Liver (tissue), 9 donors: ENCODE measurements around the gene TSSK2. TPM values are rescaled to one million over a fixed set of nuclear protein-coding genes. Genes with fewer than 3 reads are reported as not detected.

Experiments used
- DNase-seq: peaks from one replicate; pipeline ENCODE4 v3.0.0-alpha.2; 2017; ENCODE audit warnings: low spot score
- H3K27ac ChIP-seq, 2 donors: one replicate each; pipeline ENCODE4 v1.7.0; 2013; ENCODE audit warnings: inconsistent platforms in 2 of 2, low read length in 2 of 2, control low read depth in 1 of 2, low read depth in 1 of 2, mild to moderate bottlenecking in 1 of 2
- H3K27me3 ChIP-seq, 4 donors: one replicate each; pipeline versions ENCODE4 v1.6.1 to v1.7.0; 2013; ENCODE audit warnings: low read length in 3 of 4, inconsistent platforms in 1 of 4, mild to moderate bottlenecking in 1 of 4, moderate library complexity in 1 of 4; ENCODE audit not compliant: control insufficient read depth in 4 of 4, insufficient read depth in 4 of 4
- H3K36me3 ChIP-seq, 4 donors: one replicate each; pipeline versions ENCODE4 v1.6.1 to v1.7.0; 2013; ENCODE audit warnings: low read length in 3 of 4, mild to moderate bottlenecking in 3 of 4, low read depth in 1 of 4, moderate library complexity in 1 of 4; ENCODE audit not compliant: control insufficient read depth in 4 of 4, insufficient read depth in 3 of 4
- H3K4me1 ChIP-seq, 4 donors: one replicate each; pipeline versions ENCODE4 v1.6.1 to v1.7.0; 2013; ENCODE audit warnings: low read length in 3 of 4, mild to moderate bottlenecking in 3 of 4, moderate library complexity in 1 of 4; ENCODE audit not compliant: control insufficient read depth in 4 of 4, insufficient read depth in 4 of 4
- H3K4me3 ChIP-seq, 3 donors: one replicate each; pipeline versions ENCODE4 v1.6.1 to v1.7.0; 2013; ENCODE audit warnings: low read length in 3 of 3, control low read depth in 1 of 3, low read depth in 1 of 3, mild to moderate bottlenecking in 1 of 3
- H3K9ac ChIP-seq, 2 donors: one replicate each; pipeline ENCODE4 v1.7.0; 2013; ENCODE audit warnings: low read length in 2 of 2, mild to moderate bottlenecking in 2 of 2, moderate library complexity in 2 of 2, control low read depth in 1 of 2, low read depth in 1 of 2
- H3K9me3 ChIP-seq, 4 donors: one replicate each; pipeline versions ENCODE4 v1.6.1 to v1.7.0; 2013; ENCODE audit warnings: low read length in 3 of 4; ENCODE audit not compliant: control insufficient read depth in 4 of 4
- EGR1 ChIP-seq, 2 donors: IDR thresholded peaks; 2 replicates each; pipeline ENCODE4 v1.6.1; 2016 to 2018; ENCODE audit warnings: antibody characterized with exemption in 2 of 2, low read depth in 2 of 2
- FOXA1 ChIP-seq: IDR thresholded peaks from 2 replicates; pipeline ENCODE4 v1.6.1; 2016; ENCODE audit warnings: antibody characterized with exemption
- FOXA2 ChIP-seq: IDR thresholded peaks from 2 replicates; pipeline ENCODE4 v1.6.1; 2016; ENCODE audit warnings: antibody characterized with exemption
- GABPA ChIP-seq, 2 donors: IDR thresholded peaks in 1 of 2; conservative IDR thresholded peaks in 1 of 2; 2 replicates each; pipeline ENCODE4 v1.6.1; 2016; ENCODE audit warnings: antibody characterized with exemption in 2 of 2, mild to moderate bottlenecking in 1 of 2, moderate library complexity in 1 of 2
- HNF4A ChIP-seq, 2 donors: conservative IDR thresholded peaks; 2 replicates each; pipeline ENCODE4 v1.6.1; 2016; ENCODE audit warnings: antibody characterized with exemption in 2 of 2, mild to moderate bottlenecking in 2 of 2
- HNF4G ChIP-seq: IDR thresholded peaks from 2 replicates; pipeline ENCODE4 v1.6.1; 2016; ENCODE audit warnings: antibody characterized with exemption
- JUND ChIP-seq, 2 donors: IDR thresholded peaks; 2 replicates each; pipeline ENCODE4 v1.6.1; 2016; ENCODE audit warnings: antibody characterized with exemption in 2 of 2
- NR2F2 ChIP-seq: IDR thresholded peaks from 2 replicates; pipeline ENCODE4 v1.6.1; 2016; ENCODE audit warnings: antibody characterized with exemption
- RAD21 ChIP-seq, 2 donors: IDR thresholded peaks; 2 replicates each; pipeline ENCODE4 v1.6.1; 2016; ENCODE audit warnings: antibody characterized with exemption in 2 of 2, mild to moderate bottlenecking in 2 of 2
- RXRA ChIP-seq, 2 donors: IDR thresholded peaks; 2 replicates each; pipeline ENCODE4 v1.6.1; 2017 to 2018; ENCODE audit warnings: antibody characterized with exemption in 2 of 2, mild to moderate bottlenecking in 1 of 2
- SP1 ChIP-seq: IDR thresholded peaks from 2 replicates; pipeline ENCODE4 v1.6.1; 2018; ENCODE audit warnings: antibody characterized with exemption, mild to moderate bottlenecking
- TAF1 ChIP-seq: conservative IDR thresholded peaks from 2 replicates; pipeline ENCODE4 v1.6.1; 2016; ENCODE audit warnings: antibody characterized with exemption, mild to moderate bottlenecking
- YY1 ChIP-seq: IDR thresholded peaks from 2 replicates; pipeline ENCODE4 v1.6.1; 2016; ENCODE audit warnings: antibody characterized with exemption, mild to moderate bottlenecking
- WGBS: extraction: QIAGEN DNeasy Blood & Tissue Kit; methylation state at CpG from one replicate; pipeline ENCODE4 v1.1.7; 2013; 5-methylcytosine and 5-hydroxymethylcytosine counted together
- polyA plus RNA-seq, 2 donors: library from polyadenylated mRNA; stranded (reverse) in 1 of 2; unstranded in 1 of 2; fragments of 200-250 nt in 1 of 2; fragments of >200 nt in 1 of 2; fragmentation: Nextera tagmentation in 1 of 2; extraction: Ambion mirVana in 1 of 2; gene quantifications; one replicate each; pipeline versions ENCODE4 v1.2.1 to v1.2.3, GENCODE V29; 2013 to 2015
- total RNA-seq, 2 donors: library from RNA; depleted of rRNA; stranded (reverse); fragments of >200 nt; gene quantifications; one replicate each; pipeline ENCODE4 v1.2.3, GENCODE V29; 2014
- TF ChIP-seq, protein P1 (sequence below): IDR thresholded peaks from 2 replicates; pipeline ENCODE4 v1.6.1; 2016; ENCODE audit warnings: antibody characterized with exemption
- TF ChIP-seq, protein P2 (sequence below): IDR thresholded peaks from 2 replicates; pipeline ENCODE4 v1.6.1; 2016; ENCODE audit warnings: antibody characterized with exemption, mild to moderate bottlenecking
- TF ChIP-seq, protein P3 (sequence below): fragments of 150-350 bp; IDR thresholded peaks from 2 replicates; pipeline ENCODE4 v1.5.1; 2017; ENCODE audit warnings: improper control_type of control experiment, low read depth, low read length; ENCODE audit not compliant: missing input control
- TF ChIP-seq, protein P4 (sequence below): IDR thresholded peaks from 2 replicates; pipeline ENCODE4 v1.6.1; 2016; ENCODE audit warnings: antibody characterized with exemption
- TF ChIP-seq, protein P5 (sequence below): IDR thresholded peaks from 2 replicates; pipeline ENCODE4 v1.6.1; 2016; ENCODE audit warnings: antibody characterized with exemption
- donor health status: healthy.
- donor health status: healthy.
- donor health status: healthy.
- donor health status: healthy.
- donor health status: healthy.

Gene TSSK2
- total RNA-seq (under 1 TPM in 1 of 2 donors, not detected in 1; 0.08 TPM), polyA plus RNA-seq (not detected)

DNA sequence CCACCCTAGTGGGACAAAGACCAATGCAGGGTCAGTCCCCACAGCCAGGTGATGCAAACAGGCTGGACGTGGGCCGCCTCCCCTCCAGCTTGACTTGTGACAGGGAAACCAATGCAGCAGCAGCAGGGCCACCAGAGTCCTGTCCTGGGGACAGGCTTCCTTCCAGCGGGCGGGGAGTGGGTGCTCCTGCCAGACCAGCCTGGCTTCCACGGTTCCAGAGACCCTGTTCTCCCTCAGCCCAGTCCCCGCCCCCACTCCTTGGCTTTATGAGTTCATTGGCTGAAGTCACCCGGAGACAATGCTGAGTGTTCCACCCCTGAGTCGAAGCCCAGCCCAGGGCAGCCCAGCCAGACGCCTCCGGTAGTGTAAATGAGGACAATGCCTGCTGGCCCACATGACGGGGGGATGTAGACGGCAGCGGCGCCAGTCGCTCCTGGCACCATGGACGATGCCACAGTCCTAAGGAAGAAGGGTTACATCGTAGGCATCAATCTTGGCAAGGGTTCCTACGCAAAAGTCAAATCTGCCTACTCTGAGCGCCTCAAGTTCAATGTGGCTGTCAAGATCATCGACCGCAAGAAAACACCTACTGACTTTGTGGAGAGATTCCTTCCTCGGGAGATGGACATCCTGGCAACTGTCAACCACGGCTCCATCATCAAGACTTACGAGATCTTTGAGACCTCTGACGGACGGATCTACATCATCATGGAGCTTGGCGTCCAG is at the start of gene TSSK2:
TSS of gene TSSK2 (plus strand) at position 350 of the 726 bp plus-strand sequence. CDS start at position 442, 92 bp downstream.
- Histone ChIP-seq H3K4me1 (no peaks in the 10 kb centered on the region), H3K27me3 (no peaks in the 10 kb centered on the region), H3K36me3 (peaks cover 2 to 24% (median 16%) of the 10 kb centered on the region in 4 donors), H3K9me3 (no peaks in the 10 kb centered on the region), H3K9ac (no peak within 1 kb of the TSS), H3K4me3 (no peak within 1 kb of the TSS), H3K27ac (no peak within 1 kb of the TSS)
- no peak for DNase-seq
- TF ChIP-seq JUND (IDR thresholded peaks at IDR 0.05): no peak
- no peak for TF ChIP-seq NR2F2
- TF ChIP-seq, protein P1, sequence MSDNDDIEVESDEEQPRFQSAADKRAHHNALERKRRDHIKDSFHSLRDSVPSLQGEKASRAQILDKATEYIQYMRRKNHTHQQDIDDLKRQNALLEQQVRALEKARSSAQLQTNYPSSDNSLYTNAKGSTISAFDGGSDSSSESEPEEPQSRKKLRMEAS: no peak
- no peak for TF ChIP-seq RXRA (IDR thresholded peaks at IDR 0.05)
- no peak for TF ChIP-seq HNF4G
- no peak for TF ChIP-seq RAD21 (IDR thresholded peaks at IDR 0.05)
- TF ChIP-seq GABPA (IDR thresholded peaks at IDR 0.05 in 1 of 2, conservative IDR thresholded peaks at IDR 0.05 in 1 of 2): no peak
- no peak for TF ChIP-seq SP1
- no peak for TF ChIP-seq FOXA1
- TF ChIP-seq FOXA2: no peak
- TF ChIP-seq, protein P2, sequence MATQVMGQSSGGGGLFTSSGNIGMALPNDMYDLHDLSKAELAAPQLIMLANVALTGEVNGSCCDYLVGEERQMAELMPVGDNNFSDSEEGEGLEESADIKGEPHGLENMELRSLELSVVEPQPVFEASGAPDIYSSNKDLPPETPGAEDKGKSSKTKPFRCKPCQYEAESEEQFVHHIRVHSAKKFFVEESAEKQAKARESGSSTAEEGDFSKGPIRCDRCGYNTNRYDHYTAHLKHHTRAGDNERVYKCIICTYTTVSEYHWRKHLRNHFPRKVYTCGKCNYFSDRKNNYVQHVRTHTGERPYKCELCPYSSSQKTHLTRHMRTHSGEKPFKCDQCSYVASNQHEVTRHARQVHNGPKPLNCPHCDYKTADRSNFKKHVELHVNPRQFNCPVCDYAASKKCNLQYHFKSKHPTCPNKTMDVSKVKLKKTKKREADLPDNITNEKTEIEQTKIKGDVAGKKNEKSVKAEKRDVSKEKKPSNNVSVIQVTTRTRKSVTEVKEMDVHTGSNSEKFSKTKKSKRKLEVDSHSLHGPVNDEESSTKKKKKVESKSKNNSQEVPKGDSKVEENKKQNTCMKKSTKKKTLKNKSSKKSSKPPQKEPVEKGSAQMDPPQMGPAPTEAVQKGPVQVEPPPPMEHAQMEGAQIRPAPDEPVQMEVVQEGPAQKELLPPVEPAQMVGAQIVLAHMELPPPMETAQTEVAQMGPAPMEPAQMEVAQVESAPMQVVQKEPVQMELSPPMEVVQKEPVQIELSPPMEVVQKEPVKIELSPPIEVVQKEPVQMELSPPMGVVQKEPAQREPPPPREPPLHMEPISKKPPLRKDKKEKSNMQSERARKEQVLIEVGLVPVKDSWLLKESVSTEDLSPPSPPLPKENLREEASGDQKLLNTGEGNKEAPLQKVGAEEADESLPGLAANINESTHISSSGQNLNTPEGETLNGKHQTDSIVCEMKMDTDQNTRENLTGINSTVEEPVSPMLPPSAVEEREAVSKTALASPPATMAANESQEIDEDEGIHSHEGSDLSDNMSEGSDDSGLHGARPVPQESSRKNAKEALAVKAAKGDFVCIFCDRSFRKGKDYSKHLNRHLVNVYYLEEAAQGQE: no peak
- TF ChIP-seq EGR1 (IDR thresholded peaks at IDR 0.05; ENCODE audit: low read depth in 2 of 2): no peak
- no peak for TF ChIP-seq YY1
- TF ChIP-seq, protein P3, sequence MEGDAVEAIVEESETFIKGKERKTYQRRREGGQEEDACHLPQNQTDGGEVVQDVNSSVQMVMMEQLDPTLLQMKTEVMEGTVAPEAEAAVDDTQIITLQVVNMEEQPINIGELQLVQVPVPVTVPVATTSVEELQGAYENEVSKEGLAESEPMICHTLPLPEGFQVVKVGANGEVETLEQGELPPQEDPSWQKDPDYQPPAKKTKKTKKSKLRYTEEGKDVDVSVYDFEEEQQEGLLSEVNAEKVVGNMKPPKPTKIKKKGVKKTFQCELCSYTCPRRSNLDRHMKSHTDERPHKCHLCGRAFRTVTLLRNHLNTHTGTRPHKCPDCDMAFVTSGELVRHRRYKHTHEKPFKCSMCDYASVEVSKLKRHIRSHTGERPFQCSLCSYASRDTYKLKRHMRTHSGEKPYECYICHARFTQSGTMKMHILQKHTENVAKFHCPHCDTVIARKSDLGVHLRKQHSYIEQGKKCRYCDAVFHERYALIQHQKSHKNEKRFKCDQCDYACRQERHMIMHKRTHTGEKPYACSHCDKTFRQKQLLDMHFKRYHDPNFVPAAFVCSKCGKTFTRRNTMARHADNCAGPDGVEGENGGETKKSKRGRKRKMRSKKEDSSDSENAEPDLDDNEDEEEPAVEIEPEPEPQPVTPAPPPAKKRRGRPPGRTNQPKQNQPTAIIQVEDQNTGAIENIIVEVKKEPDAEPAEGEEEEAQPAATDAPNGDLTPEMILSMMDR: no peak
- no peak for TF ChIP-seq HNF4A (conservative IDR thresholded peaks at IDR 0.05)
- no peak for TF ChIP-seq TAF1
- TF ChIP-seq, protein P4, sequence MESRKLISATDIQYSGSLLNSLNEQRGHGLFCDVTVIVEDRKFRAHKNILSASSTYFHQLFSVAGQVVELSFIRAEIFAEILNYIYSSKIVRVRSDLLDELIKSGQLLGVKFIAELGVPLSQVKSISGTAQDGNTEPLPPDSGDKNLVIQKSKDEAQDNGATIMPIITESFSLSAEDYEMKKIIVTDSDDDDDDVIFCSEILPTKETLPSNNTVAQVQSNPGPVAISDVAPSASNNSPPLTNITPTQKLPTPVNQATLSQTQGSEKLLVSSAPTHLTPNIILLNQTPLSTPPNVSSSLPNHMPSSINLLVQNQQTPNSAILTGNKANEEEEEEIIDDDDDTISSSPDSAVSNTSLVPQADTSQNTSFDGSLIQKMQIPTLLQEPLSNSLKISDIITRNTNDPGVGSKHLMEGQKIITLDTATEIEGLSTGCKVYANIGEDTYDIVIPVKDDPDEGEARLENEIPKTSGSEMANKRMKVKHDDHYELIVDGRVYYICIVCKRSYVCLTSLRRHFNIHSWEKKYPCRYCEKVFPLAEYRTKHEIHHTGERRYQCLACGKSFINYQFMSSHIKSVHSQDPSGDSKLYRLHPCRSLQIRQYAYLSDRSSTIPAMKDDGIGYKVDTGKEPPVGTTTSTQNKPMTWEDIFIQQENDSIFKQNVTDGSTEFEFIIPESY: no peak
- TF ChIP-seq, protein P5, sequence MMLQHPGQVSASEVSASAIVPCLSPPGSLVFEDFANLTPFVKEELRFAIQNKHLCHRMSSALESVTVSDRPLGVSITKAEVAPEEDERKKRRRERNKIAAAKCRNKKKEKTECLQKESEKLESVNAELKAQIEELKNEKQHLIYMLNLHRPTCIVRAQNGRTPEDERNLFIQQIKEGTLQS: no peak
- WGBS: 93% methylated on average over 27 of the region's 27 CpGs
